Suprapubic skin (tissue), 4 donors: ENCODE data around the gene RPS15A. TPM values are rescaled to one million over a fixed set of nuclear protein-coding genes. Genes with fewer than 3 reads are reported as not detected.
"Not testable (repeated sequence)": the region's sequence is repeated elsewhere in the genome, so short reads cannot be mapped to it uniquely, and the experiment has no call there.

Source experiments
- DNase-seq, 2 donors: peaks; one replicate each; pipeline ENCODE4 v3.0.0-alpha.2; 2019; ENCODE audit warnings: low spot score in 2 of 2
- H3K27ac ChIP-seq: fragments of 200-600 bp; sonication (generic); one replicate; pipeline ENCODE4 v1.5.1; 2019
- H3K27me3 ChIP-seq: fragments of 200-600 bp; sonication (generic); one replicate; pipeline ENCODE4 v1.5.1; 2019
- H3K36me3 ChIP-seq: fragments of 200-600 bp; sonication (generic); one replicate; pipeline ENCODE4 v1.5.1; 2019
- H3K4me1 ChIP-seq: fragments of 200-600 bp; sonication (generic); one replicate; pipeline ENCODE4 v1.5.1; 2019
- H3K4me3 ChIP-seq: fragments of 200-600 bp; sonication (generic); one replicate; pipeline ENCODE4 v1.5.1; 2019; ENCODE audit warnings: mild to moderate bottlenecking
- H3K9me3 ChIP-seq: fragments of 200-600 bp; sonication (generic); one replicate; pipeline ENCODE4 v1.5.1; 2019
- CTCF ChIP-seq, 2 donors: fragments of 200-600 bp in 1 of 2; fragments of 450-650 bp in 1 of 2; sonication (generic) in 1 of 2; IDR thresholded peaks; one replicate each; pipeline ENCODE4 v1.5.1; 2016 to 2019; ENCODE audit warnings: antibody characterized with exemption in 2 of 2, mild to moderate bottlenecking in 1 of 2, moderate library complexity in 1 of 2
- EP300 ChIP-seq: sonication (generic); formaldehyde crosslinking; IDR thresholded peaks from one replicate; pipeline ENCODE4 v1.6.1; 2017; ENCODE audit warnings: antibody characterized with exemption
- POLR2A ChIP-seq, 2 donors: fragments of 450-650 bp; IDR thresholded peaks; one replicate each; pipeline ENCODE4 v1.6.1; 2017; ENCODE audit warnings: antibody characterized with exemption in 2 of 2, mild to moderate bottlenecking in 2 of 2, moderate library complexity in 2 of 2
- POLR2AphosphoS5 ChIP-seq, 3 donors: sonication (generic); formaldehyde crosslinking; IDR thresholded peaks; one replicate each; pipeline ENCODE4 v1.6.1; 2017; ENCODE audit warnings: antibody characterized with exemption in 3 of 3
- WGBS: methylation state at CpG from one replicate; pipeline ENCODE4 v1.1.5; 2018; 5-methylcytosine and 5-hydroxymethylcytosine counted together
- total RNA-seq, 4 donors: library from RNA; depleted of rRNA; stranded (reverse); fragments of >200 nt; gene quantifications; one replicate each; pipeline ENCODE4 v1.1.0, GENCODE V29; 2016

Gene RPS15A
- total RNA-seq, 4 donors from 2014 or later, result 871 to 2,360 (median 1,711) TPM

- 84% methylated on average over 17 of the region's 17 CpGs for WGBS
- no peak overlapping the region for H3K27ac ChIP-seq
These were observed 6.4 kb downstream of the RPS15A start for GRCh38 chr16:18783430-18784341.

GRCh38 chr16:18782697-18783429, 7.3 kb downstream of the RPS15A start:
- peaks cover 54% of the 10 kb centered on the region for H3K36me3 ChIP-seq
- TF ChIP-seq CTCF (IDR thresholded peaks at IDR 0.05), result no peak
- TF ChIP-seq POLR2A (IDR thresholded peaks at IDR 0.05), result no peak
- no peak for TF ChIP-seq EP300
- no peak for TF ChIP-seq POLR2AphosphoS5 (IDR thresholded peaks at IDR 0.05)

More at GRCh38 chr16:18783430-18784341, 6.4 kb downstream of the RPS15A start:
- no peaks in the 10 kb centered on the region for H3K27me3 ChIP-seq
- TF ChIP-seq POLR2A (IDR thresholded peaks at IDR 0.05) (no peak), POLR2AphosphoS5 (IDR thresholded peaks at IDR 0.05) (no peak), CTCF (IDR thresholded peaks at IDR 0.05) (no peak), EP300 (no peak)
- no peak for DNase-seq
- H3K4me1 ChIP-seq, result peaks cover 38% of the 10 kb centered on the region
- H3K9me3 ChIP-seq, result no peaks in the 10 kb centered on the region
- no peak overlapping the region for H3K4me3 ChIP-seq
- H3K36me3 ChIP-seq, result peaks cover 59% of the 10 kb centered on the region

GRCh38 chr16:18781232-18781631, 8.9 kb downstream of the RPS15A start:
- DNase-seq, H3K4me3 ChIP-seq, H3K27ac ChIP-seq, H3K9me3 ChIP-seq, H3K27me3 ChIP-seq: not testable (repeated sequence)
- peaks cover 40% of the 10 kb centered on the region for H3K36me3 ChIP-seq
- peaks cover 14% of the 10 kb centered on the region for H3K4me1 ChIP-seq
- 85% methylated on average over 2 of the region's 6 CpGs for WGBS

More at GRCh38 chr16:18782697-18783429, 7.3 kb downstream of the RPS15A start:
- Histone ChIP-seq H3K27me3 (no peaks in the 10 kb centered on the region), H3K9me3 (no peaks in the 10 kb centered on the region), H3K4me3 (no peak overlapping the region), H3K27ac (no peak overlapping the region), H3K4me1 (peaks cover 30% of the 10 kb centered on the region)
- WGBS, result 85% methylated on average over 8 of the region's 8 CpGs
- DNase-seq, result no peak

GRCh38 chr16:18780460-18781026, 9.6 kb downstream of the RPS15A start:
- WGBS, result 60% methylated on average over 4 of the region's 8 CpGs
- H3K4me1 ChIP-seq, H3K4me3 ChIP-seq, H3K9me3 ChIP-seq, H3K27ac ChIP-seq, DNase-seq, H3K27me3 ChIP-seq: not testable (repeated sequence)
- H3K36me3 ChIP-seq, result peaks cover 33% of the 10 kb centered on the region

GRCh38 chr16:18777664-18778063, 12.5 kb downstream of the RPS15A start:
- not testable (repeated sequence) for H3K4me3 ChIP-seq, H3K27me3 ChIP-seq, H3K4me1 ChIP-seq, H3K9me3 ChIP-seq, H3K27ac ChIP-seq, H3K36me3 ChIP-seq, DNase-seq
- WGBS, result 100% methylated on average over 1 of the region's 1 CpG

- not testable (repeated sequence) for H3K27ac ChIP-seq
These were observed 13.8 kb downstream of the RPS15A start for GRCh38 chr16:18776334-18776733.

GRCh38 chr16:18774651-18775050, 15.5 kb downstream of the RPS15A start:
- not testable (repeated sequence) for H3K36me3 ChIP-seq, H3K4me3 ChIP-seq, H3K9me3 ChIP-seq, H3K27me3 ChIP-seq, H3K4me1 ChIP-seq, DNase-seq, H3K27ac ChIP-seq
- 94% methylated on average over 4 of the region's 4 CpGs for WGBS

More at GRCh38 chr16:18776334-18776733, 13.8 kb downstream of the RPS15A start:
- H3K36me3 ChIP-seq, H3K4me1 ChIP-seq, H3K4me3 ChIP-seq, H3K27me3 ChIP-seq, H3K9me3 ChIP-seq, DNase-seq: not testable (repeated sequence)
- WGBS, result 73% methylated on average over 5 of the region's 5 CpGs

GRCh38 chr16:18772171-18772570, 18.0 kb downstream of the RPS15A start:
- not testable (repeated sequence) for H3K4me1 ChIP-seq, H3K4me3 ChIP-seq, H3K27me3 ChIP-seq, H3K9me3 ChIP-seq, H3K27ac ChIP-seq, DNase-seq, H3K36me3 ChIP-seq
- WGBS, result 81% methylated on average over 7 of the region's 7 CpGs

- H3K9me3 ChIP-seq, DNase-seq, H3K4me1 ChIP-seq, H3K36me3 ChIP-seq, H3K27me3 ChIP-seq, H3K27ac ChIP-seq, H3K4me3 ChIP-seq: not testable (repeated sequence)
- 91% methylated on average over 11 of the region's 11 CpGs for WGBS
These were observed 19.7 kb downstream of the RPS15A start for GRCh38 chr16:18770336-18770962.

- not testable (repeated sequence) for H3K36me3 ChIP-seq, H3K9me3 ChIP-seq, H3K27me3 ChIP-seq, H3K4me3 ChIP-seq, H3K4me1 ChIP-seq, H3K27ac ChIP-seq, DNase-seq
- 76% methylated on average over 7 of the region's 7 CpGs for WGBS
These were observed 22.9 kb downstream of the RPS15A start for GRCh38 chr16:18767217-18767616.
